Upper lobe of right lung (tissue), 1 donor: ENCODE data around the gene ARHGDIA. TPM values are rescaled to one million over a fixed set of nuclear protein-coding genes. Genes with fewer than 3 reads are reported as not detected.
A peak's percentile ranks its signal among the peaks of the same experiment; 100 is the strongest.

ENCODE experiments used
- ATAC-seq: fragments of 200-7000 bp; cut with Tn5 transposase; one replicate; pipeline ENCODE4 v1.9.1; 2020; ENCODE audit warnings: mild to moderate bottlenecking, moderate library complexity
- DNase-seq: peaks from one replicate; pipeline ENCODE4 v3.0.0-alpha.2; 2020
- H3K27ac ChIP-seq: fragments of 200-600 bp; one replicate; pipeline ENCODE4 v1.8.0; 2022
- H3K27me3 ChIP-seq: fragments of 200-600 bp; one replicate; pipeline ENCODE4 v1.8.0; 2022; ENCODE audit warnings: mild to moderate bottlenecking
- H3K36me3 ChIP-seq: fragments of 200-600 bp; one replicate; pipeline ENCODE4 v1.8.0; 2022
- H3K4me1 ChIP-seq: fragments of 200-600 bp; one replicate; pipeline ENCODE4 v1.8.0; 2022
- H3K4me3 ChIP-seq: fragments of 200-600 bp; one replicate; pipeline ENCODE4 v1.8.0; 2022; ENCODE audit warnings: mild to moderate bottlenecking
- H3K9me3 ChIP-seq: fragments of 200-600 bp; one replicate; pipeline ENCODE4 v1.8.0; 2022
- CTCF ChIP-seq: fragments of 200-600 bp; IDR thresholded peaks from one replicate; pipeline ENCODE4 v1.8.0; 2022; ENCODE audit warnings: antibody characterized with exemption
- intact Hi-C: fragments of 100-400 bp; cut with DNase I; formaldehyde crosslinking; loops from one replicate; pipeline ENCODE4 v1.11.0; 2022
- total RNA-seq: library from RNA; stranded (reverse); fragmentation: NEBNext Ultra II Directional; extraction: Animal tissue kit (Norgen Biotek cat#: 25700); gene quantifications from one replicate; pipeline ENCODE4 v1.2.1, GENCODE V29; 2021
- donor health status: DM: no; HTN: yes; CAD: no; lungs with severe emphysema.

ARHGDIA gene
- total RNA-seq, 1 donor from 2014 or later: 386 TPM

- ATAC-seq (no peak), DNase-seq (no peak)
- Histone ChIP-seq H3K9me3 (no peaks in the 10 kb centered on the region), H3K4me3 (no peak overlapping the region), H3K27ac (no peak overlapping the region), H3K4me1 (peaks cover 16% of the 10 kb centered on the region), H3K27me3 (no peaks in the 10 kb centered on the region), H3K36me3 (peaks cover 65% of the 10 kb centered on the region)
- intact Hi-C loops: no loop called here
- no peak for TF ChIP-seq CTCF
Measured at GRCh38 chr17:81885869-81886548, 14.9 kb upstream of the ARHGDIA start.

GRCh38 chr17:81885454-81885853 is 14.3 kb upstream of the ARHGDIA start:
- Histone ChIP-seq H3K9me3 (no peaks in the 10 kb centered on the region), H3K36me3 (peaks cover 67% of the 10 kb centered on the region), H3K4me1 (peaks cover 14% of the 10 kb centered on the region), H3K4me3 (no peak overlapping the region), H3K27me3 (no peaks in the 10 kb centered on the region), H3K27ac (no peak overlapping the region)
- ATAC-seq: no peak
- no peak for TF ChIP-seq CTCF
- DNase-seq: no peak
- intact Hi-C loops: no loop called here

- ATAC-seq: no peak
- no peak overlapping the region for H3K27ac ChIP-seq
- peaks cover 65% of the 10 kb centered on the region for H3K36me3 ChIP-seq
- no peak overlapping the region for H3K4me3 ChIP-seq
- no peaks in the 10 kb centered on the region for H3K27me3 ChIP-seq
- no peaks in the 10 kb centered on the region for H3K9me3 ChIP-seq
- H3K4me1 ChIP-seq: peaks cover 9% of the 10 kb centered on the region
- DNase-seq: no peak
- intact Hi-C loops: no loop called here
- no peak for TF ChIP-seq CTCF
Measured at GRCh38 chr17:81884968-81885367, 13.8 kb upstream of the ARHGDIA start.

- no peak for DNase-seq
- Histone ChIP-seq H3K36me3 (peaks cover 64% of the 10 kb centered on the region), H3K4me1 (peaks cover 4% of the 10 kb centered on the region), H3K4me3 (no peak overlapping the region), H3K9me3 (no peaks in the 10 kb centered on the region), H3K27ac (no peak overlapping the region), H3K27me3 (no peaks in the 10 kb centered on the region)
- TF ChIP-seq CTCF: no peak
- intact Hi-C loops: no loop called here
- ATAC-seq: peak; percentile 21
Measured at GRCh38 chr17:81884520-81884919, 13.4 kb upstream of the ARHGDIA start.

GRCh38 chr17:81879121-81879520 is 8.0 kb upstream of the ARHGDIA start:
- H3K27me3 ChIP-seq: no peaks in the 10 kb centered on the region
- no peak overlapping the region for H3K27ac ChIP-seq
- H3K36me3 ChIP-seq: peaks cover 25% of the 10 kb centered on the region
- TF ChIP-seq CTCF: no peak
- ATAC-seq (no peak), DNase-seq (no peak)
- H3K9me3 ChIP-seq: no peaks in the 10 kb centered on the region
- H3K4me1 ChIP-seq: no peaks in the 10 kb centered on the region
- intact Hi-C loops: no loop called here
- no peak overlapping the region for H3K4me3 ChIP-seq

- H3K4me3 ChIP-seq: no peak overlapping the region
- no peak for DNase-seq
- no peaks in the 10 kb centered on the region for H3K27me3 ChIP-seq
- no peak for ATAC-seq
- no peak for TF ChIP-seq CTCF
- H3K36me3 ChIP-seq: peaks cover 25% of the 10 kb centered on the region
- H3K9me3 ChIP-seq: no peaks in the 10 kb centered on the region
- intact Hi-C loops: no loop called here
- no peaks in the 10 kb centered on the region for H3K4me1 ChIP-seq
- no peak overlapping the region for H3K27ac ChIP-seq
Measured at GRCh38 chr17:81878294-81878693, 7.2 kb upstream of the ARHGDIA start.
